Sigmoid colon (tissue), 7 donors: ENCODE measurements around the gene EME2. TPM values are rescaled to one million over a fixed set of nuclear protein-coding genes. Genes with fewer than 3 reads are reported as not detected.

ENCODE experiments used
- DNase-seq: peaks from one replicate; pipeline ENCODE4 v3.0.0-alpha.2; 2019
- H3K27ac ChIP-seq, 4 donors: fragments of 200-600 bp; sonication (generic); one replicate each; pipeline ENCODE4 v1.5.1; 2016 to 2019; ENCODE audit warnings: mild to moderate bottlenecking in 1 of 4
- H3K27me3 ChIP-seq, 3 donors: fragments of 200-600 bp; sonication (generic); one replicate each; pipeline ENCODE4 v1.5.1; 2019; ENCODE audit warnings: mild to moderate bottlenecking in 1 of 3
- H3K36me3 ChIP-seq, 4 donors: fragments of 200-600 bp; sonication (generic); one replicate each; pipeline ENCODE4 v1.5.1; 2016 to 2019
- H3K4me1 ChIP-seq, 4 donors: fragments of 200-600 bp; sonication (generic); one replicate each; pipeline ENCODE4 v1.5.1; 2017 to 2019
- H3K4me3 ChIP-seq, 4 donors: fragments of 200-600 bp; sonication (generic); one replicate each; pipeline ENCODE4 v1.5.1; 2017 to 2019; ENCODE audit warnings: mild to moderate bottlenecking in 2 of 4, moderate library complexity in 1 of 4
- H3K9me3 ChIP-seq, 4 donors: fragments of 200-600 bp in 3 of 4; sonication (generic) in 3 of 4; one replicate each; pipeline versions ENCODE4 v1.5.1 to v1.6.1; 2013 to 2019
- EP300 ChIP-seq, 4 donors: sonication (generic); formaldehyde crosslinking; IDR thresholded peaks; one replicate each; pipeline ENCODE4 v1.6.1; 2017; ENCODE audit warnings: antibody characterized with exemption in 4 of 4
- POLR2A ChIP-seq, 2 donors: fragments of 450-650 bp; IDR thresholded peaks; one replicate each; pipeline ENCODE4 v1.6.1; 2016; ENCODE audit warnings: antibody characterized with exemption in 2 of 2, mild to moderate bottlenecking in 2 of 2, moderate library complexity in 2 of 2
- POLR2AphosphoS5 ChIP-seq, 4 donors: sonication (generic); formaldehyde crosslinking; IDR thresholded peaks; one replicate each; pipeline ENCODE4 v1.6.1; 2017; ENCODE audit warnings: antibody characterized with exemption in 4 of 4
- WGBS, 2 donors: extraction: QIAGEN DNeasy Blood & Tissue Kit; methylation state at CpG; one replicate each; pipeline ENCODE4 v1.1.7; 2013; 5-methylcytosine and 5-hydroxymethylcytosine counted together
- intact Hi-C: fragments of 100-400 bp; cut with DNase I; formaldehyde crosslinking; loops from one replicate; pipeline ENCODE4 v1.15.1; 2023
- polyA plus RNA-seq, 3 donors: library from polyadenylated mRNA; stranded (reverse); fragments of 200-250 nt; gene quantifications; one replicate each; pipeline ENCODE4 v1.2.3, GENCODE V29; 2013
- total RNA-seq, 4 donors: library from RNA; depleted of rRNA; stranded (reverse); fragments of >200 nt; gene quantifications; one replicate each; pipeline ENCODE4 v1.1.0, GENCODE V29; 2016
- TF ChIP-seq, protein P1 (sequence below), 4 experiments: fragments of 450-650 bp in 3 of 4; fragments of 200-600 bp in 1 of 4; IDR thresholded peaks; one replicate each; pipeline ENCODE4 v1.5.1; 2016 to 2019; ENCODE audit warnings: antibody characterized with exemption in 4 of 4, mild to moderate bottlenecking in 3 of 4, moderate library complexity in 2 of 4
- donor health status: healthy with polysubstance abuse.
- donor health status: Bipolar disorder and iron deficiency.
- donor health status: healthy.

The EME2 gene
- total and polyA plus RNA-seq, 7 donors, result 1.8 to 17.1 (median 5.2) TPM

DNA sequence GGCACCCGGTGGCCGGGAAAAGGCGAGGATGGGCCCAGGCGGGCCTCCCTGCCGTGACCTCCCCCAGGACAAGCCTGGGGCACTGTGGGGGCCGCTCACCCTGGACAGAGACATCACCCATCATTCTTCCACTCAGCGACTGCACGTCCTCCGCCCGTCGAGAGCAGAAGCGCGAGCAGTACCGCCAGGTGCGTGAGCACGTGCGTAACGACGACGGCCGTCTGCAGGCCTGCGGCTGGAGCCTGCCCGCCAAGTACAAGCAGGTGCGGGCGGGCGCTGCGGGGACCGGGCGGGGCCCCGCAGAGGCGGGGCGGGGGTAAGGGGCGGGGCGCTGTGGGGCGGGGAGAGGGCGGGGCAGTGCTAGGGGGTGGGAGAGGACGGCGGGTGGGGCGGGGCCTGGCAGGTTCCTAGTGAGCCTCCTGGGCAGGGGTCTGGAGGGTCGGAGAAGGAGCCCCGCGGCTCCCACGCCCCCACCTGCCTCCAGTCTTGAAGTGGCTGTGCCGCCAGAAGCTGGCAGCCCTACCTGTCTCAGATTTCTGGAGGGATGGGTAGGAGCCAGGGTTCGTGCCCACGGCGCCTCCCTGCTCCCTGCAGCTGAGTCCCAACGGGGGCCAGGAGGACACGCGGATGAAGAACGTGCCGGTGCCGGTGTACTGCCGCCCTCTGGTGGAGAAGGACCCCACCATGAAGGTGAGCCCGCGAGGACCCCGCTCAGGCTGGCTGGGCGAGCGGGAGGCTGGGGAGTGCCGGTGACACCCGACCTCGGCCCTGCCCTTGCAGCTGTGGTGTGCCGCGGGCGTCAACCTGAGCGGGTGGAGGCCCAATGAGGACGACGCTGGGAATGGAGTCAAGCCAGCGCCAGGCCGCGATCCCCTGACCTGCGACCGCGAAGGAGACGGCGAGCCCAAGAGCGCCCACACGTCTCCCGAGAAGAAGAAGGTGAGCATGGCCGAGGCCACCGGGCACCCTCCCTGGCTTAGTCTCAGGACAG is 8.8 kb upstream of the EME2 start:
- Histone ChIP-seq H3K9me3 (no peaks in the 10 kb centered on the region), H3K4me3 (no peak overlapping the region), H3K27ac (peak overlapping the region in 1 of 4 donors; percentile 17), H3K36me3 (peaks cover 54 to 92% (median 75%) of the 10 kb centered on the region in 4 donors), H3K27me3 (no peaks in the 10 kb centered on the region), H3K4me1 (peaks cover 0 to 2% (median under 1%) of the 10 kb centered on the region in 4 donors)
- 78 to 81% methylated on average over 81 of the region's 81 CpGs for WGBS, 2 donors
- no peak for DNase-seq
- TF ChIP-seq POLR2A (IDR thresholded peaks at IDR 0.05), result no peak
- TF ChIP-seq, protein P1, sequence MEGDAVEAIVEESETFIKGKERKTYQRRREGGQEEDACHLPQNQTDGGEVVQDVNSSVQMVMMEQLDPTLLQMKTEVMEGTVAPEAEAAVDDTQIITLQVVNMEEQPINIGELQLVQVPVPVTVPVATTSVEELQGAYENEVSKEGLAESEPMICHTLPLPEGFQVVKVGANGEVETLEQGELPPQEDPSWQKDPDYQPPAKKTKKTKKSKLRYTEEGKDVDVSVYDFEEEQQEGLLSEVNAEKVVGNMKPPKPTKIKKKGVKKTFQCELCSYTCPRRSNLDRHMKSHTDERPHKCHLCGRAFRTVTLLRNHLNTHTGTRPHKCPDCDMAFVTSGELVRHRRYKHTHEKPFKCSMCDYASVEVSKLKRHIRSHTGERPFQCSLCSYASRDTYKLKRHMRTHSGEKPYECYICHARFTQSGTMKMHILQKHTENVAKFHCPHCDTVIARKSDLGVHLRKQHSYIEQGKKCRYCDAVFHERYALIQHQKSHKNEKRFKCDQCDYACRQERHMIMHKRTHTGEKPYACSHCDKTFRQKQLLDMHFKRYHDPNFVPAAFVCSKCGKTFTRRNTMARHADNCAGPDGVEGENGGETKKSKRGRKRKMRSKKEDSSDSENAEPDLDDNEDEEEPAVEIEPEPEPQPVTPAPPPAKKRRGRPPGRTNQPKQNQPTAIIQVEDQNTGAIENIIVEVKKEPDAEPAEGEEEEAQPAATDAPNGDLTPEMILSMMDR (IDR thresholded peaks at IDR 0.05), result peak in 2 of 4 experiments; percentile 30 to 39
- intact Hi-C loops, result no loop called here

DNA sequence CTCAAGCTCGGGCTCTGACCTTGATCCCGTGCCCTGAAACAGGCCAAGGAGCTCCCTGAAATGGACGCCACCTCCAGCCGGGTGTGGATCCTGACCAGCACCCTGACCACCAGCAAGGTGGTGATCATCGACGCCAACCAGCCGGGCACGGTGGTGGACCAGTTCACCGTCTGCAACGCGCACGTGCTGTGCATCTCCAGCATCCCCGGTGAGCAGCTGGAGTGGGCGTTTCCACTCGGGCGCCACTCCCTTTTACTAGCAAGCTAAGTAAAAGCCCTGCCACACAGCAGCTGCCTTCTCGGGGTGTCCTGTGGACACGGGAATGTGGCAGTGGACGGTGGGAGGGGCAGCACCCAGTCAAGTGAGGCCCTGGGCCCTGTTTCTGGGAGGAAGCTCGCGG is 7.6 kb upstream of the EME2 start:
- Histone ChIP-seq H3K27ac (no peak overlapping the region), H3K27me3 (no peaks in the 10 kb centered on the region), H3K4me1 (peaks cover 0 to 13% (median 12%) of the 10 kb centered on the region in 4 donors), H3K9me3 (no peaks in the 10 kb centered on the region), H3K36me3 (peaks cover 55 to 90% (median 74%) of the 10 kb centered on the region in 4 donors), H3K4me3 (no peak overlapping the region)
- TF ChIP-seq, protein P1 (IDR thresholded peaks at IDR 0.05), result no peak
- TF ChIP-seq POLR2A (IDR thresholded peaks at IDR 0.05) (no peak), EP300 (IDR thresholded peaks at IDR 0.05) (no peak), POLR2AphosphoS5 (IDR thresholded peaks at IDR 0.05) (no peak)
- intact Hi-C loops, result no loop called here
- DNase-seq, result no peak
- 85 to 93% methylated on average over 21 of the region's 21 CpGs for WGBS, 2 donors

DNA sequence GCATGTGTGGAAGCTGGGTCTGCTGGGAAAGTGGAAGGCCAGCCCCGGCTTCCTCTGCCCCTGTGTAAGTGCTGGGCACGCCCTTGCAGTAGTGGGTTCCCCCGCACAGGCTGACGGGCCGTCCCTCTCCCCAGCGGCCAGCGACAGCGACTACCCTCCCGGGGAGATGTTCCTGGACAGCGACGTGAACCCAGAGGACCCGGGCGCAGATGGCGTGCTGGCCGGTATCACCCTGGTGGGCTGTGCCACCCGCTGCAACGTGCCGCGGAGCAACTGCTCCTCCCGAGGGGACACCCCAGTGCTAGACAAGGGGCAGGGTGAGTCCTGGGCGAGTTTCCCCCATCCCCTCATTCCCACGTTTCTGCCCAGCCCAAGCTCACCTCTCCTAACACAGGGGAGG is 6.8 kb upstream of the EME2 start:
- 90 to 92% methylated on average over 22 of the region's 22 CpGs for WGBS, 2 donors
- intact Hi-C loops, result no loop called here
- DNase-seq, result no peak
- H3K36me3 ChIP-seq, result peaks cover 55 to 82% (median 67%) of the 10 kb centered on the region in 4 donors
- peaks cover 0 to 21% (median 20%) of the 10 kb centered on the region in 4 donors for H3K4me1 ChIP-seq
- H3K4me3 ChIP-seq, result no peak overlapping the region
- TF ChIP-seq, protein P1 (IDR thresholded peaks at IDR 0.05), result no peak
- no peaks in the 10 kb centered on the region for H3K9me3 ChIP-seq
- no peak overlapping the region for H3K27ac ChIP-seq
- no peaks in the 10 kb centered on the region for H3K27me3 ChIP-seq

DNA sequence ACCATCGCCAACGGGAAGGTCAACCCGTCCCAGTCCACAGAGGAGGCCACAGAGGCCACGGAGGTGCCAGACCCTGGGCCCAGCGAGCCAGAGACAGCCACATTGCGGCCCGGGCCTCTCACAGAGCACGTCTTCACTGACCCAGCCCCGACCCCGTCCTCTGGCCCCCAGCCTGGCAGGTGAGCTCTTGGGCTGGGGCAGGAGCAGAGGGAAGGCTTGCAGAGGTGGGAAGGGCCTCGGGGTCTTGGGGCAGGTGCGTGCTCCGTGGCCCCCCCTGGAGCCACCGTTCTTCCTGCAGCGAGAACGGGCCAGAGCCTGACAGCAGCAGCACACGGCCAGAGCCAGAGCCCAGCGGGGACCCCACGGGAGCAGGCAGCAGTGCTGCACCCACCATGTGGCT is 6.4 kb upstream of the EME2 start:
- DNase-seq, result no peak
- TF ChIP-seq EP300 (IDR thresholded peaks at IDR 0.05) (no peak), POLR2AphosphoS5 (IDR thresholded peaks at IDR 0.05) (no peak), POLR2A (IDR thresholded peaks at IDR 0.05) (no peak)
- TF ChIP-seq, protein P1 (IDR thresholded peaks at IDR 0.05), result no peak
- Histone ChIP-seq H3K27me3 (no peaks in the 10 kb centered on the region), H3K27ac (no peak overlapping the region), H3K4me3 (no peak overlapping the region), H3K9me3 (no peaks in the 10 kb centered on the region), H3K4me1 (peaks cover 0 to 21% (median 21%) of the 10 kb centered on the region in 4 donors), H3K36me3 (peaks cover 55 to 78% (median 62%) of the 10 kb centered on the region in 4 donors)
- 91 to 95% methylated on average over 19 of the region's 19 CpGs for WGBS, 2 donors
- intact Hi-C loops, result no loop called here
